HUES6 (cell line): Measurements from ENCODE around the gene RNF183.

Source experiments
- H3K27ac ChIP-seq: 2 replicates; pipeline ENCODE4 v1.7.0; 2013; ENCODE audit warnings: low read depth, mild to moderate bottlenecking, low read length, inconsistent platforms
- H3K27me3 ChIP-seq: 2 replicates; pipeline ENCODE4 v1.6.1; 2013; ENCODE audit warnings: low read length; ENCODE audit not compliant: control insufficient read depth, insufficient read depth
- H3K36me3 ChIP-seq: 2 replicates; pipeline ENCODE4 v1.6.1; 2013; ENCODE audit warnings: low read length; ENCODE audit not compliant: control insufficient read depth, insufficient read depth
- H3K4me1 ChIP-seq: 2 replicates; pipeline ENCODE4 v1.6.1; 2013; ENCODE audit warnings: low read length; ENCODE audit not compliant: control insufficient read depth, insufficient read depth
- H3K4me3 ChIP-seq: 2 replicates; pipeline ENCODE4 v1.5.1; 2013; ENCODE audit warnings: low read depth, low read length
- H3K9ac ChIP-seq: one replicate; pipeline ENCODE4 v1.6.1; 2013; ENCODE audit warnings: mild to moderate bottlenecking, low read length
- H3K9me3 ChIP-seq: 2 replicates; pipeline ENCODE4 v1.6.1; 2013; ENCODE audit warnings: low read depth, low read length; ENCODE audit not compliant: control insufficient read depth, insufficient read depth

The RNF183 gene

DNA sequence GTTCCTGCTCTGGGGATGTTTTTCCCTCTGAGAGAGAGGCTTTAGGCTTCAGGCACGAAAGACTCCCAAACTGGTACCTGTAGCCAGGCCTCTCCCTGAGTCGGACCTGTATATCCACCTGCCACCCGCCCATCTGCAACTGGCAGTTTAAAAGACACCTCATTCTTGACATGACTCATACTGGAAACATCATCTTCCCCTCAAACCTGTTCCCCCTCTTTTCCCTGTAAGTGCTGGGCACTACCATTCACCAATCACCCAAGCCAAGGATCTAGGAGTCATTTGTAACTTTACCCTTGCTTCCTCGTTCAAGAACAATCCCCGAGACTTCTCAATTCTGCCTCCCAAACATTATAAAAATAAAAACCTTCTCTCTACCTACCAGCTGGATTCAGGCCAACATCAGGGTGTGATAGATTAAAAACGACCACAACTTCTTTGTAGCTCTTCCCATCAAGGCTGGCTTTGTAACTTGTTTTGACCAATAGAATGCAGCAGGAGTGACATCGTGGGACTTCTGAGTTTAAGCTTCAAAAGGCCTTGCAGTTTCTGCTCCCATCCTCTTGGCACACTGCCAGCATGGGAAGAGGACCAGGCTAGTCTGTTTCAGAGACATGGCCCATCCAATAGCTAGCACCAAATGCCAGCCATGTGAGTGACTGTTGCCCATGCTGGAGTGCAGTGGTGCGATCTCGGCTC is 38.7 kb upstream of the RNF183 start:
- Histone ChIP-seq H3K9ac (no peak overlapping the region), H3K4me3 (no peak overlapping the region), H3K36me3 (no peaks in the 10 kb centered on the region), H3K27me3 (peaks cover 9% of the 10 kb centered on the region; the same call in 1 of the 2 replicates), H3K9me3 (no peaks in the 10 kb centered on the region), H3K4me1 (no peaks in the 10 kb centered on the region), H3K27ac (no peak overlapping the region)

- H3K9ac ChIP-seq = peak within 1 kb of the TSS; percentile 80
- H3K4me1 ChIP-seq = no peaks in the 10 kb centered on the region
- H3K36me3 ChIP-seq = no peaks in the 10 kb centered on the region
- H3K9me3 ChIP-seq = no peaks in the 10 kb centered on the region
- peaks cover 9% of the 10 kb centered on the region; the same call in 1 of the 2 replicates for H3K27me3 ChIP-seq
- H3K4me3 ChIP-seq = peak within 1 kb of the TSS; percentile 98
- no peak within 1 kb of the TSS for H3K27ac ChIP-seq
These were observed 37.0 kb upstream of the RNF183 start, which contains the start of gene WDR31 for GRCh38 chr9:113340011-113340699. Gene WDR31 (minus strand): TSS chr9:113340275. CDS start chr9:113332022, 8,253 bp downstream.

DNA sequence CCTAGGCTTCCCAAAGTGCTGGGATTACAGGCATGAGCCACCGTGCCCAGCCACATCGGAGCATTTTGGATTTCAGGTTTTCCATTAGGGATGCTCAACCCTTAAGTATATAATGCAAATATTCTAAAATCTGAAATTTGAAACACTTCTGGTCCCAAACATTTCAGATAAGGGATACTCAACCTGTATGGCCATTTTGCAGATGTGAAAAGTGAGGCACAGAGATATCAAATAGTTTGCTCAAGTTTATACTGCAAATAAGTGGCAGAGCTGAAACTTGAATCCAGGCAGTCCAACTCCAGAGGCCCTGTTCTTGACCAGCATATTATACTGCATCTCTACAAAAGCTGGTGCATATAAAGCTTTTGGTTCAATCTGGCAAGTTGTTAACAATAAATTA is 34.5 kb upstream of the RNF183 start:
- Histone ChIP-seq H3K4me3 (no peak overlapping the region), H3K36me3 (no peaks in the 10 kb centered on the region), H3K27ac (no peak overlapping the region), H3K27me3 (peaks cover 9% of the 10 kb centered on the region; the same call in 1 of the 2 replicates), H3K9ac (no peak overlapping the region), H3K4me1 (no peaks in the 10 kb centered on the region), H3K9me3 (no peaks in the 10 kb centered on the region)

DNA sequence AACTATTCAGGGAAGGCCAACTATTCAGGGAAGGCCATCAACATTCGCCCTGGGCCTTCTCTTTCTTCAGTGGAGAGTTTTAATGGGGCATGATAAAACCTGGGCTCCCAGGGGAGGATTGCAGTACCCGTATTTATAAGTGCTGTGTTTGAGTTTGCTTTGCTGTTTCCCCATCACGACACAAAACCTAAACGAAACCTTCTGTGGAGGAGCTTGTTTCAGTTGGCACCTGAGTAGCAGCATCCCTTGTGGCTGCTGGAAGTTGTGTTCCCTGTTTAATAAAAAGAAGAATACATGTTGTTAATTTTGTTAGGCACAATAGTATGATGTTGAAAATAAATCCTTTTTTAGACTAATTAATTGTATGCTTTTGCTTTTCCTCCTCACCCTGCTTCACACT is 28.6 kb upstream of the RNF183 start:
- Histone ChIP-seq H3K9me3 (no peaks in the 10 kb centered on the region), H3K4me3 (no peak overlapping the region), H3K27me3 (no peaks in the 10 kb centered on the region), H3K9ac (no peak overlapping the region), H3K4me1 (no peaks in the 10 kb centered on the region), H3K27ac (no peak overlapping the region), H3K36me3 (no peaks in the 10 kb centered on the region)

GRCh38 chr9:113328045-113328782 is 25.0 kb upstream of the RNF183 start:
- Histone ChIP-seq H3K27ac (no peak overlapping the region), H3K4me1 (no peaks in the 10 kb centered on the region), H3K27me3 (no peaks in the 10 kb centered on the region), H3K9me3 (no peaks in the 10 kb centered on the region), H3K36me3 (no peaks in the 10 kb centered on the region), H3K9ac (no peak overlapping the region), H3K4me3 (no peak overlapping the region)

DNA sequence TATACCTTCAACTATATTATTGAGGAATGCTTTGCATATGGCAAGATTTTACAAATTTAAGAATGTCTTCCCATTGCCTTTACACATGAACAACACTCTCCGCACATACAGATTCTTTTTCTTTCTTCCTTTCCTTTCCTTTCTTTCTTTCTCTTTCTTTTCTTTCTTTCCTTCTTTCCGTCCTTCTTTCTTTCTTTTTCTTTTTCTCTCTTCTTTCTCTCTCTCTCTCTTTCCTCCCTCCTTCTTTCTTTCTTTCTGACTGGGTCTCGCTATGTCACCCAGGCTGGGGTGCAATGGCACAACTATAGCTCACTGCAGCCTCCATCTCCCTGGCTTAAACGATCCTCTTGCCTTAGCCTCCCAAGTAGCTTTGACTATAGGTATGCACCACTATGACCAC is 23.1 kb upstream of the RNF183 start:
- H3K27me3 ChIP-seq = peaks cover 4% of the 10 kb centered on the region; the same call in 1 of the 2 replicates
- no peak overlapping the region for H3K9ac ChIP-seq
- no peak overlapping the region for H3K4me3 ChIP-seq
- H3K27ac ChIP-seq = no peak overlapping the region
- H3K4me1 ChIP-seq = no peaks in the 10 kb centered on the region
- no peaks in the 10 kb centered on the region for H3K9me3 ChIP-seq
- H3K36me3 ChIP-seq = no peaks in the 10 kb centered on the region

DNA sequence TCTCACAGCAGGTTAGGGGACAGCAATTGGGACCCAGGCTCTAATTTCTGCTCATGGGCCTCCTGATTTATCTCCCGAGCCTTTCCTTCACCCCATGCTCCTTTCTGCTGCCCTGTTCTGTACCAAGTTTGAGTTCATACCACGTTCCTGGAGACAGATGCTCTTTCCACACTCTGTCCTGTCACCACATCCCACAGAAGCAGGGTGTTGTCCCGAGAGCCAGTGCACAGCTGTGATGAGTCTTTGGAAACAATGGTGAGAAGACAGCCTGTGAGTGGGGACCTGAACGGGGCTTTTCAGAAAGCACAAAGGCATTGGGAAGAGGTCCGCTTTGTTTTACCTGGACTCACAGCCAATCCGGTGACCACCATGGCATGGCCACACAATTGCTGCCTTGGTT is 19.5 kb upstream of the RNF183 start:
- Histone ChIP-seq H3K9ac (no peak overlapping the region), H3K4me3 (no peak overlapping the region)

DNA sequence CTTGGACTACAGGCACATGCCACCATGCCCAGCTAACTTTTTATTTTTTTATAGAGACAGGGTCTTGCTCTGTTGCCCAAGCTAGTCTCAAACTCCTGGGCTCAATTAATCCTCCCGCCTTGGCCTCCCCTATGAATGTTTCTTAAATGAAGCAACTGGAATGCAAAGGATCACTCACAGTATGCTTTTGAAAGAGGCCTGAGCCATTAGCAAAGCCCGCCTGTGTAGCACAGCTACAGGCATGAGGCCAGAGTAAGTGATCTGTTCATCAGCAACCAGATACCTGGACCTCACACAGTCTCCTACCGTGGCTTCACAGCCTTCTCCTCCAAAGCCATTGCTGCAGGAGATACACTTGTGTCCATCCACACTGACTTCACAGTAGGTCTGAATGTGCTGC is 16.9 kb upstream of the RNF183 start:
- Histone ChIP-seq H3K36me3 (no peaks in the 10 kb centered on the region), H3K4me1 (no peaks in the 10 kb centered on the region), H3K27me3 (peaks cover 7% of the 10 kb centered on the region; the same call in 1 of the 2 replicates), H3K9ac (no peak overlapping the region), H3K27ac (no peak overlapping the region), H3K4me3 (no peak overlapping the region), H3K9me3 (no peaks in the 10 kb centered on the region)

More for the DNA sequence above, 19.5 kb upstream of the RNF183 start:
- no peaks in the 10 kb centered on the region for H3K4me1 ChIP-seq
- no peaks in the 10 kb centered on the region for H3K36me3 ChIP-seq
- peaks cover 7% of the 10 kb centered on the region; the same call in 1 of the 2 replicates for H3K27me3 ChIP-seq
- H3K27ac ChIP-seq = no peak overlapping the region
- no peaks in the 10 kb centered on the region for H3K9me3 ChIP-seq

DNA sequence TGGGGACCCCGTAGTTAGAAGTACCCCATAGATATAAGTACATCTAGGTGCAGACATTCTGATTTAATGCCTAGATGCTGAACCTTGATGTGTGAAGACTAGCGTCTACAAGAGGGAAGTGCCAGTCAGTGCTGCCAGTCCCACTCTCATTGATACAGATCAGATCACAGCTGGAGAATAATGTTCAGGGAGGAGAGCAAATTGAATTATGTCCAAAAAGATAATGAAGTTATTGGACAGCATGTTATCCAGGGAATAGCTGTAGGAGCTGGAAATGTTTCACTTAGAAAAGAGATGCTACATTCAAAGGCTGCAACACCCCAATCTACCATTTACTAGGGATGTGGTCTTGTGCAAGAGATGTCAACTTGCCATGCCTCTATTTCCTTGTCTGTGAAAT is 15.9 kb upstream of the RNF183 start:
- no peaks in the 10 kb centered on the region for H3K9me3 ChIP-seq
- no peak overlapping the region for H3K4me3 ChIP-seq
- H3K36me3 ChIP-seq = no peaks in the 10 kb centered on the region
- H3K4me1 ChIP-seq = no peaks in the 10 kb centered on the region
- no peak overlapping the region for H3K27ac ChIP-seq
- H3K9ac ChIP-seq = no peak overlapping the region
- H3K27me3 ChIP-seq = peaks cover 7% of the 10 kb centered on the region; the same call in 1 of the 2 replicates

DNA sequence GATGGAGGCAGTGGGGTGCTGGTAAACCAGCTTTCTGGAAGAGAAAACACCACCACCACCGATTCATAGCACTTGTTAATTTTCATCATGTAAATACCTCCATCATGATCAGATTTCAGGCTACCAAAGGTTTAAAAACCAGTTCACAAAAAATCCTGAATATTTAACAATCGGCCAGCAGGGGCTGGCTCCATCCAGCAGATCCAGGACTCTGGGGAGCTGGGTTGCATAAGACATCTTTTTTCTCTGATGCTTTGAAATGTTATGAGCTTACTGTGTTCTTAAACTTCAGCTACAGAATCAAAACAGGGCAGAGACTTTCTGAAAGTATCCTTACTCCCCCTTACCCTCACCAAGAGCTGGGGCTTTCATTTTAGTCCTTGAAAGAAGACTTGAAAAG is 14.6 kb upstream of the RNF183 start:
- peaks cover 7% of the 10 kb centered on the region; the same call in 1 of the 2 replicates for H3K27me3 ChIP-seq
- no peaks in the 10 kb centered on the region for H3K36me3 ChIP-seq
- H3K9ac ChIP-seq = no peak overlapping the region
- no peak overlapping the region for H3K4me3 ChIP-seq
- no peaks in the 10 kb centered on the region for H3K4me1 ChIP-seq
- no peaks in the 10 kb centered on the region for H3K9me3 ChIP-seq
- H3K27ac ChIP-seq = no peak overlapping the region

DNA sequence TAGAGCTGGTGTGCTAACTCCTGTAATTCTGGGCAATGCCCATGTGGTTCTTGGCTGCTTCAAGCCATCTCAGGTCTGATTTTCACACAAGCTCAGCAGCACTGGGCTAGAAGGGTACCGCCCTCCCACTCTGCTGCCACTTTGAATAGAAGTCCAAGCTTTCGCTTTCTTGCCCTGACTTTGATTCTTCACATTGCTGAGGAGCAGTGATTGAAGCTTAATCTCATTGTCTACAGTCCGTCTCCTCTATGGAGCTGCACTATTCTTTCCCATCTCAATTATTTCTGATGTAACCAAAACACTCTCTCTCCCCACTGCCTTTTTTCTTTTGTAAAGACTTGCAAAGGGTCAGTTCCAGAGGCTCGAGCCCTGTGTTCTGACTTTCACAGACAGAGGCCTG is 12.9 kb upstream of the RNF183 start:
- Histone ChIP-seq H3K27me3 (0 out of 2 replicates have a peak, but pooled peaks cover under 1% of the 10 kb centered on the region), H3K27ac (no peak overlapping the region), H3K4me1 (no peaks in the 10 kb centered on the region), H3K9me3 (no peaks in the 10 kb centered on the region), H3K36me3 (no peaks in the 10 kb centered on the region), H3K9ac (no peak overlapping the region), H3K4me3 (no peak overlapping the region)
